ENCODE data around the gene TP73.

TP73 gene

GRCh38 chr1:3710251-3710650, 57.9 kb downstream of the TP73 start:
- Histone ChIP-seq H3K27me3 (ENCODE audit: control insufficient read depth, low read length) (no peaks in the 10 kb centered on the region), H3K4me1 (ENCODE audit: control insufficient read depth, low read length) (no peaks in the 10 kb centered on the region), H3K4me2 (ENCODE audit: low read length) (no peak overlapping the region), H3K9me3 (ENCODE audit: control insufficient read depth, insufficient read depth, low read length) (no peaks in the 10 kb centered on the region), H3K36me3 (ENCODE audit: control insufficient read depth, low read length) (no peaks in the 10 kb centered on the region; the same call in 1 of the 2 replicates), H3K79me2 (ENCODE audit: control insufficient read depth, low read length) (no peaks in the 10 kb centered on the region), H3K4me3 (ENCODE audit: low read length) (no peak overlapping the region), H3F3A (ENCODE audit: control insufficient read depth, insufficient read depth) (no peaks in the 10 kb centered on the region), H3K9me2 (replicated peaks; ENCODE audit: control insufficient read depth, low read length) (no peaks in the 10 kb centered on the region), H3K27ac (ENCODE audit: low read depth, low read length) (no peak overlapping the region), H4K20me1 (ENCODE audit: control insufficient read depth, insufficient read depth, low read depth, low read length) (no peaks in the 10 kb centered on the region; the same call in 1 of the 2 replicates)
- TF ChIP-seq CTCF (IDR thresholded peaks at IDR 0.05; ENCODE audit: low read depth, low read length, poor library complexity, severe bottlenecking): no peak
- TF ChIP-seq EZH2phosphoT487 (IDR thresholded peaks at IDR 0.05; ENCODE audit: borderline replicate concordance, low read length): no peak

DNA sequence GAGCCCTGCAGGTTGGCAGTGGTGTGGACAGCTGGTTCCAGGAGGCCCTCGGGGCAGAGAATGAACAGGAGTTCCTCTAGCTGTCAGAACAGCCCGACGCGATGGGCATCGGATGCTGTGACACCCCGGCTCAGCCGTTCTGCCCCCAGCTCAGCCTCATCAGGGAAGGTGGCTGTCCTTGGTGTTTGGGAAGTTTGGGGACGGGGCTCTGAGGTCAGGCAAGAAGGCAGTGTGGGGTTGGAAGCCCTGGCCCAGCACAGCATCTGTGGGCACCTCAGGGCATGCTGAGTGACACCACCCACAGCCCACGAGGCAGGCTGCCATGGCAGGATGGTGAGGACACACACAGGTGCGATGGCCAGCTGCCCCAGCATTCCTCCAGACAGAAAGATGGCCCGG, 59.1 kb downstream of the TP73 start:
- Histone ChIP-seq H3K27ac (ENCODE audit: low read depth, low read length) (no peak overlapping the region), H4K20me1 (ENCODE audit: control insufficient read depth, insufficient read depth, low read depth, low read length) (no peaks in the 10 kb centered on the region; the same call in 1 of the 2 replicates)

DNA sequence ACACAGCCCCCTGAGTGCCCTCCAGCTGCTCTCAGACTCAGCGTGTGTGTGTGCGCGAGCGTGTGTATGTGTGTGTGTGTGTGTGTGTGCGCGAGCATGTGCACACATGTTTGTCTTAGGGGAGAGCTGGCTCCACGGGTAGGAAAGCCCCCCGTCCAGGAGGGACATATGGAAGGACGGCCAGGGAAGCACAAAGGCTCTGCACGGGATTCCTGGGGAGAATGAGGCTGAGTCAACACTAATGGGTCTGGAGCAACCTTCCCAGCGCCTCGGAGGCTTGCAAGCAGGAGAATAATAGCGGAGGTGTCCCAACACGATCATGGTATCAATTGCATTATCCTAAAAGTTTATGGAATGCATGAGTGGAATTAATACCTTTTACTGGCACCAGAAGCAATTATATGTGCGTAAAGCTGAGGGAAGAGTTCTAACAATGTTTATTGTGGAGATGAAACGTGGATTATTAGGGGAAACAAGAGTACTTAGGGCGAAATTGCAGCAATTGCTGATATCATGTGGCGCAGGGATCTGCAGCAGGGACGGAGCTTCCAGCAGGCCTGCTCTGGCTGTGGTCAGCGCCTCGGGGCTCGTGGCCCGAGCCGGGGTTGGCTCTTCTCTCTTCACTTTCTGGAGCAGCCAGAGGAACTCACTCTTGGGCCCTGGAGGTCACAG, 59.6 kb downstream of the TP73 start:
- TF ChIP-seq EZH2phosphoT487 (IDR thresholded peaks at IDR 0.05; ENCODE audit: borderline replicate concordance, low read length): no peak
- no peak for TF ChIP-seq CTCF (IDR thresholded peaks at IDR 0.05; ENCODE audit: low read depth, low read length, poor library complexity, severe bottlenecking)
- Histone ChIP-seq H3K4me2 (ENCODE audit: low read length) (no peak overlapping the region), H3K79me2 (ENCODE audit: control insufficient read depth, low read length) (no peaks in the 10 kb centered on the region), H3K9me3 (ENCODE audit: control insufficient read depth, insufficient read depth, low read length) (no peaks in the 10 kb centered on the region), H3K27me3 (ENCODE audit: control insufficient read depth, low read length) (no peaks in the 10 kb centered on the region), H3K9me2 (replicated peaks; ENCODE audit: control insufficient read depth, low read length) (no peaks in the 10 kb centered on the region), H3F3A (ENCODE audit: control insufficient read depth, insufficient read depth) (no peaks in the 10 kb centered on the region), H4K20me1 (ENCODE audit: control insufficient read depth, insufficient read depth, low read depth, low read length) (no peaks in the 10 kb centered on the region; the same call in 1 of the 2 replicates), H3K4me3 (ENCODE audit: low read length) (no peak overlapping the region), H3K4me1 (ENCODE audit: control insufficient read depth, low read length) (no peaks in the 10 kb centered on the region), H3K36me3 (ENCODE audit: control insufficient read depth, low read length) (no peaks in the 10 kb centered on the region; the same call in 1 of the 2 replicates), H3K27ac (ENCODE audit: low read depth, low read length) (no peak overlapping the region)

More for the DNA sequence above, 59.1 kb downstream of the TP73 start:
- no peaks in the 10 kb centered on the region for H3K4me1 ChIP-seq (ENCODE audit: control insufficient read depth, low read length)
- H3K36me3 ChIP-seq (ENCODE audit: control insufficient read depth, low read length): no peaks in the 10 kb centered on the region; the same call in 1 of the 2 replicates
- H3K9me3 ChIP-seq (ENCODE audit: control insufficient read depth, insufficient read depth, low read length): no peaks in the 10 kb centered on the region
- H3K4me3 ChIP-seq (ENCODE audit: low read length): no peak overlapping the region
- TF ChIP-seq CTCF (IDR thresholded peaks at IDR 0.05; ENCODE audit: low read depth, low read length, poor library complexity, severe bottlenecking) (no peak), EZH2phosphoT487 (IDR thresholded peaks at IDR 0.05; ENCODE audit: borderline replicate concordance, low read length) (no peak)
- no peaks in the 10 kb centered on the region for H3K79me2 ChIP-seq (ENCODE audit: control insufficient read depth, low read length)
- no peaks in the 10 kb centered on the region for H3K27me3 ChIP-seq (ENCODE audit: control insufficient read depth, low read length)
- no peaks in the 10 kb centered on the region for H3K9me2 ChIP-seq (replicated peaks; ENCODE audit: control insufficient read depth, low read length)
- no peaks in the 10 kb centered on the region for H3F3A ChIP-seq (ENCODE audit: control insufficient read depth, insufficient read depth)
- no peak overlapping the region for H3K4me2 ChIP-seq (ENCODE audit: low read length)

Measured in DOHH2 (cell line).